Stomach (tissue), 4 donors: ENCODE results near the gene AZGP1.
"Not testable (repeated sequence)": the region's sequence is repeated elsewhere in the genome, so short reads cannot be mapped to it uniquely, and the experiment has no call there.

ENCODE experiments used
- POLR2A ChIP-seq, 4 donors: fragments of 450-650 bp; IDR thresholded peaks; one replicate each; pipeline ENCODE4 v1.6.1; 2016; ENCODE audit warnings: antibody characterized with exemption in 4 of 4, control low read depth in 2 of 4, mild to moderate bottlenecking in 1 of 4, moderate library complexity in 1 of 4
- TF ChIP-seq, protein P1 (sequence below), 7 experiments: fragments of 450-650 bp in 4 of 7; fragments of 200-600 bp in 3 of 7; sonication (generic) in 3 of 7; IDR thresholded peaks; one replicate each; pipeline ENCODE4 v1.5.1; 2016 to 2019; ENCODE audit warnings: antibody characterized with exemption in 7 of 7, control low read depth in 2 of 7, mild to moderate bottlenecking in 1 of 7

DNA sequence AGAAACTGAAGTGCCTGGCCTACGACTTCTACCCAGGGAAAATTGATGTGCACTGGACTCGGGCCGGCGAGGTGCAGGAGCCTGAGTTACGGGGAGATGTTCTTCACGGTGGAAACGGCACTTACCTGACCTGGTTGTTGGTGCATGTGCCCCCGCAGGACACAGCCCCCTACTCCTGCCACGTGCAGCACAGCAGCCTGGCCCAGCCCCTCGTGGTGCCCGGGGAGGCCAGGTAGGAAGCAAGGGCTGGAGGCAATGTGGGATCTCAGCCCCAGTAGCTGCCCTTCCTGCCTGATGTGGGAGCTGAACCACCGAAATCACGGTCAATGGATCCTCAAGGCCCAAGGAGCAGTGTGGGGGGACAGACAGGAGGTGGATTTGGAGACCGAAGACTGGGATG is 11.5 kb upstream of the AZGP1 start:
- TF ChIP-seq, protein P1, sequence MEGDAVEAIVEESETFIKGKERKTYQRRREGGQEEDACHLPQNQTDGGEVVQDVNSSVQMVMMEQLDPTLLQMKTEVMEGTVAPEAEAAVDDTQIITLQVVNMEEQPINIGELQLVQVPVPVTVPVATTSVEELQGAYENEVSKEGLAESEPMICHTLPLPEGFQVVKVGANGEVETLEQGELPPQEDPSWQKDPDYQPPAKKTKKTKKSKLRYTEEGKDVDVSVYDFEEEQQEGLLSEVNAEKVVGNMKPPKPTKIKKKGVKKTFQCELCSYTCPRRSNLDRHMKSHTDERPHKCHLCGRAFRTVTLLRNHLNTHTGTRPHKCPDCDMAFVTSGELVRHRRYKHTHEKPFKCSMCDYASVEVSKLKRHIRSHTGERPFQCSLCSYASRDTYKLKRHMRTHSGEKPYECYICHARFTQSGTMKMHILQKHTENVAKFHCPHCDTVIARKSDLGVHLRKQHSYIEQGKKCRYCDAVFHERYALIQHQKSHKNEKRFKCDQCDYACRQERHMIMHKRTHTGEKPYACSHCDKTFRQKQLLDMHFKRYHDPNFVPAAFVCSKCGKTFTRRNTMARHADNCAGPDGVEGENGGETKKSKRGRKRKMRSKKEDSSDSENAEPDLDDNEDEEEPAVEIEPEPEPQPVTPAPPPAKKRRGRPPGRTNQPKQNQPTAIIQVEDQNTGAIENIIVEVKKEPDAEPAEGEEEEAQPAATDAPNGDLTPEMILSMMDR (IDR thresholded peaks at IDR 0.05): not testable (repeated sequence)
- TF ChIP-seq POLR2A (IDR thresholded peaks at IDR 0.05): not testable (repeated sequence)
